CD14-positive monocyte (primary cell): ENCODE results near the gene RNF223. TPM values are rescaled to one million over a fixed set of nuclear protein-coding genes. Genes with fewer than 3 reads are reported as not detected.

Experiments used
- DNase-seq, 3 donors: peaks; one replicate each; pipeline ENCODE4 v3.0.0-alpha.2; 2011 to 2022
- H2AFZ ChIP-seq: 2 replicates; pipeline ENCODE4 v1.6.0; 2012; ENCODE audit warnings: mild to moderate bottlenecking, low read depth, low read length, inconsistent platforms; ENCODE audit not compliant: insufficient read depth, poor library complexity, severe bottlenecking
- H3K27ac ChIP-seq, 2 donors: 1 replicate in 1 of 2; 2 replicates in 1 of 2; pipeline ENCODE4 v1.5.1; 2012 to 2013; ENCODE audit warnings: low read length in 2 of 2, control low read depth in 1 of 2, inconsistent platforms in 1 of 2, low read depth in 1 of 2, mild to moderate bottlenecking in 1 of 2
- H3K27me3 ChIP-seq, 2 donors: one replicate each; pipeline versions ENCODE4 v1.6.0 to v1.6.1; 2011 to 2013; ENCODE audit warnings: low read length in 2 of 2; ENCODE audit not compliant: control insufficient read depth in 2 of 2, insufficient read depth in 2 of 2
- H3K36me3 ChIP-seq, 2 donors: replicated peaks in 1 of 2; 1 replicate in 1 of 2; 2 replicates in 1 of 2; pipeline versions ENCODE4 v1.5.1 to v1.6.1; 2012 to 2013; ENCODE audit warnings: low read length in 2 of 2, control low read depth in 1 of 2, inconsistent platforms in 1 of 2, mild to moderate bottlenecking in 1 of 2; ENCODE audit not compliant: insufficient read depth in 2 of 2, control insufficient read depth in 1 of 2
- H3K4me1 ChIP-seq, 2 donors: 1 replicate in 1 of 2; 2 replicates in 1 of 2; pipeline versions ENCODE4 v1.5.1 to v1.6.1; 2012 to 2013; ENCODE audit warnings: low read length in 2 of 2, control low read depth in 1 of 2, inconsistent platforms in 1 of 2, mild to moderate bottlenecking in 1 of 2, moderate library complexity in 1 of 2; ENCODE audit not compliant: insufficient read depth in 2 of 2, control insufficient read depth in 1 of 2
- H3K4me2 ChIP-seq: replicated peaks from 2 replicates; pipeline ENCODE3; 2012; ENCODE audit warnings: low read length, moderate library complexity, mild to moderate bottlenecking; ENCODE audit not compliant: poor library complexity, severe bottlenecking; ENCODE audit errors: extremely low read depth
- H3K4me3 ChIP-seq, 3 experiments: fragments of 200-600 bp in 1 of 3; sonication (generic) in 1 of 3; replicated peaks in 1 of 3; 1 replicate in 2 of 3; 2 replicates in 1 of 3; pipeline ENCODE4 v1.5.1; 2011 to 2013; ENCODE audit warnings: low read length in 3 of 3, mild to moderate bottlenecking in 3 of 3, control low read depth in 2 of 3, low read depth in 2 of 3, inconsistent platforms in 1 of 3, moderate library complexity in 1 of 3
- H3K79me2 ChIP-seq: 2 replicates; pipeline ENCODE4 v1.6.0; 2012; ENCODE audit warnings: mild to moderate bottlenecking, control low read depth, inconsistent platforms, low read length, moderate library complexity; ENCODE audit not compliant: insufficient read depth
- H3K9ac ChIP-seq: 2 replicates; pipeline ENCODE4 v1.6.0; 2017; ENCODE audit warnings: low read length, mild to moderate bottlenecking; ENCODE audit not compliant: insufficient read depth, poor library complexity, severe bottlenecking
- H3K9me3 ChIP-seq, 2 donors: replicated peaks in 1 of 2; 1 replicate in 1 of 2; 2 replicates in 1 of 2; pipeline versions ENCODE4 v1.5.1 to v1.6.1; 2012 to 2013; ENCODE audit warnings: low read length in 2 of 2, control low read depth in 1 of 2; ENCODE audit not compliant: control insufficient read depth in 1 of 2, insufficient read depth in 1 of 2
- H4K20me1 ChIP-seq: 2 replicates; pipeline ENCODE4 v1.6.0; 2012; ENCODE audit warnings: mild to moderate bottlenecking, low read length, control low read depth, moderate library complexity; ENCODE audit not compliant: insufficient read depth
- H3K27ac Mint-ChIP-seq, 7 donors: one replicate each; pipeline ENCODE4 v1.8.0; 2020; ENCODE audit warnings: mild to moderate bottlenecking in 7 of 7, mixed read lengths in 7 of 7, moderate library complexity in 6 of 7, inconsistent platforms in 2 of 7
- H3K27me3 Mint-ChIP-seq, 3 donors: one replicate each; pipeline ENCODE4 v1.8.0; 2021 to 2022; ENCODE audit warnings: low read depth in 3 of 3, mild to moderate bottlenecking in 3 of 3, mixed read lengths in 3 of 3, moderate library complexity in 3 of 3, inconsistent platforms in 1 of 3
- H3K36me3 Mint-ChIP-seq, 2 donors: one replicate each; pipeline ENCODE4 v1.8.0; 2020; ENCODE audit warnings: mixed read lengths in 2 of 2, inconsistent platforms in 1 of 2, mild to moderate bottlenecking in 1 of 2
- H3K4me1 Mint-ChIP-seq: one replicate; pipeline ENCODE4 v1.8.0; 2020; ENCODE audit warnings: mild to moderate bottlenecking, mixed read lengths
- H3K4me3 Mint-ChIP-seq, 2 donors: one replicate each; pipeline ENCODE4 v1.8.0; 2020; ENCODE audit warnings: mild to moderate bottlenecking in 2 of 2, mixed read lengths in 2 of 2, moderate library complexity in 1 of 2
- H3K9me3 Mint-ChIP-seq, 7 donors: one replicate each; pipeline ENCODE4 v1.8.0; 2020 to 2022; ENCODE audit warnings: mixed read lengths in 7 of 7, mild to moderate bottlenecking in 6 of 7, moderate library complexity in 6 of 7, inconsistent platforms in 2 of 7
- CTCF ChIP-seq: fragments of 200-600 bp; IDR thresholded peaks from one replicate; pipeline ENCODE4 v1.8.0; 2022; ENCODE audit warnings: antibody characterized with exemption, mild to moderate bottlenecking
- WGBS: methylation state at CpG from one replicate; pipeline ENCODE4 v1.1.5; 2013; ENCODE audit warnings: missing lambda C conversion rate; ENCODE audit not compliant: insufficient coverage; 5-methylcytosine and 5-hydroxymethylcytosine counted together
- intact Hi-C, 2 donors: fragments of 100-400 bp; cut with micrococcal nuclease; formaldehyde crosslinking; loops; one replicate each; pipeline versions ENCODE4 v1.15.0 to v1.15.1; 2023
- polyA plus RNA-seq, 3 donors: library from polyadenylated mRNA; depleted of rRNA in 1 of 3; unstranded in 2 of 3; stranded (reverse) in 1 of 3; fragments of 300-500 nt in 2 of 3; fragments of >200 nt in 1 of 3; fragmentation: Illumina TruSeq in 2 of 3; gene quantifications; 1 replicate in 2 of 3; 2 replicates in 1 of 3; pipeline ENCODE4 v1.2.3, GENCODE V29; 2012 to 2021

The RNF223 gene
- polyA plus RNA-seq, 3 donors = not detected

DNA sequence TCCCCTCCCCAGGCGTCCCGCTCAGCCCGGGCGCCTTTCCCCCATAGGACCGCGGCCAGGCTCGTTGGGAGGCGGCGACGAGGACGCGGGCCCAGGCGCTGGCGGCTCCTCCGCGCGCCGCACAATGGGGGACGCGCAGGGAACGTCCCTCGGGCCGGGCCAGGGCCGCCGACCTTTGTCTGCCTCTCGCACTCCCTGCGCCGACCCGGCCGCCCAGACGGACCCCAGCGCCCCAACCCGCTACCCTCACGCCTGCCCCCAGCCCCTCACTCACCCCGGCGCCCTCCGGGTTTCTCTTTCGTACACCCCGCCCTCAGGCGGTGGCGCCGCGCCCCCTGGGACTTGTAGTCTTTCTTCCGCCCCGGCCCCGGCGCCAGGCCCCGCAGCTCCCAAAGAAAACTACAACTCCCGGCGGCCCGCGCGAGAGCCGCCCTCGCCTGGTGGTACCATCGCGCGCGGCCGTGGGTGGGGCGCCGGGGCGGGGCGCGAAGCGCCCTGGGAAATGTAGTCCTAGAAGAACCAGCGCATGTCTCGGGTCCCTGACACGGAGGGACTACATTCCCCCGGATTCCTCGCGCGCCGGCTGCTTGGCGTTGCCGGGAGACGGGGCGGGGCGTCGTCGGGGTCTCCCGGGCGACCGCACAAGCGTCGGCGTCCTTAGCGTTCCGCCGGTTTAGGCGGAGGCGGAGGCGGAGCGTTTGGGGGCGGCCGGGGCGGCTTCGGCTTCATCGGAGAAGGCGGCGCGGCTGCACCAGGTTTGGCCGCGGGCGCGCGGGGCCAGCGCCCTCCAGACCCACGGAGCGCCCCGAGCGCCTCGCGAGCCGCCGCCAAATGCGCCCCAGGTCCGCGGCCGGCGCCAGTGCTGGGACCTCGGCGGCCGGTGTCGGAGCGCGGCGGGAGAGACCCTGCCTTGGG, 41.9 kb upstream of the RNF223 start, which contains the start of gene C1orf159:
Gene C1orf159 (minus strand): TSS at position 304 of the 915 bp plus-strand sequence. CDS start 24,546 bp downstream, outside the sequence.
- Histone ChIP-seq H3K36me3 (peaks cover 0 to 6% of the 10 kb centered on the region in 2 donors), H2AFZ (peak within 1 kb of the TSS; percentile 86), H3K9me3 (peaks cover 12 to 26% of the 10 kb centered on the region in 2 donors), H3K27me3 (peaks cover 0 to 21% of the 10 kb centered on the region in 2 donors), H3K9ac (peak within 1 kb of the TSS; percentile 72), H3K4me1 (peaks cover 8 to 18% of the 10 kb centered on the region in 2 donors), H3K79me2 (peaks cover 10% of the 10 kb centered on the region), H4K20me1 (no peaks in the 10 kb centered on the region), H3K4me3 (peak within 1 kb of the TSS; percentile 37 to 86 (median 84)), H3K27ac (peak within 1 kb of the TSS in 1 of 2 donors; percentile 58), H3K4me2 (peak within 1 kb of the TSS; percentile 90)
- no peak for TF ChIP-seq CTCF
- Mint-ChIP-seq H3K27ac (peak within 1 kb of the TSS in 5 of 7 donors; percentile 48 to 72 (median 65)), H3K4me3 (peak within 1 kb of the TSS; percentile 78 to 85), H3K36me3 (peaks cover 7 to 24% of the 10 kb centered on the region in 2 donors), H3K27me3 (peaks cover 34 to 48% (median 36%) of the 10 kb centered on the region in 3 donors), H3K9me3 (peaks cover 17 to 26% (median 21%) of the 10 kb centered on the region in 7 donors), H3K4me1 (peaks cover 13% of the 10 kb centered on the region)
- intact Hi-C loops = loop anchor here (2.0 to 10.0 kb wide), 4 partner anchors 81 to 259 kb away; partner anchors contain the start of genes AURKAIP1 (in 1 of the 2), B3GALT6 (in 1 of the 2) and SDF4 (in 1 of the 2)
- WGBS = under 1% methylated on average over 127 of the region's 128 CpGs
- DNase-seq = peak; percentile 92 to 95 (median 94)

- no peak for DNase-seq
- intact Hi-C loops = loop anchor here in 1 of 2 donors (5.0 to 10.0 kb wide), 3 partner anchors 80 to 260 kb away; partner anchors contain the start of genes AURKAIP1, B3GALT6 and SDF4
- H3K36me3 Mint-ChIP-seq = peaks cover 7 to 26% of the 10 kb centered on the region in 2 donors
- Histone ChIP-seq H3K4me3 (peak overlapping the region; percentile 37 to 86 (median 84)), H3K36me3 (peaks cover 0 to 6% of the 10 kb centered on the region in 2 donors), H3K27me3 (peaks cover 0 to 21% of the 10 kb centered on the region in 2 donors), H3K79me2 (peaks cover 10% of the 10 kb centered on the region), H3K9me3 (peaks cover 12 to 26% of the 10 kb centered on the region in 2 donors), H4K20me1 (no peaks in the 10 kb centered on the region), H3K4me1 (peaks cover 8 to 18% of the 10 kb centered on the region in 2 donors), H3K9ac (peak overlapping the region; percentile 72), H2AFZ (peak overlapping the region; percentile 86), H3K4me2 (peak overlapping the region; percentile 90), H3K27ac (no peak overlapping the region)
- H3K27ac Mint-ChIP-seq = peak overlapping the region in 1 of 7 donors; percentile 63
- TF ChIP-seq CTCF = no peak
- peaks cover 13% of the 10 kb centered on the region for H3K4me1 Mint-ChIP-seq
- peak overlapping the region; percentile 76 to 84 for H3K4me3 Mint-ChIP-seq
- WGBS = 12% methylated on average over 25 of the region's 41 CpGs
- peaks cover 29 to 41% (median 31%) of the 10 kb centered on the region in 3 donors for H3K27me3 Mint-ChIP-seq
- peaks cover 17 to 26% (median 21%) of the 10 kb centered on the region in 7 donors for H3K9me3 Mint-ChIP-seq
These were observed 41.2 kb upstream of the RNF223 start for GRCh38 chr1:1115136-1115785.
